Natural killer cell treated with Interleukin-12 subunit alpha and Interleukin-12 subunit beta and Interleukin-15 and Interleukin-18, amount 100 ng/mL, for 72 hours (primary cell): ENCODE measurements around the gene RNF213. TPM values are rescaled to one million over a fixed set of nuclear protein-coding genes. Genes with fewer than 3 reads are reported as not detected.
A peak's percentile ranks its signal among the peaks of the same experiment; 100 is the strongest.

Source experiments
- ATAC-seq, 2 donors: fragments of 150-1000 bp; cut with Tn5 transposase in 1 of 2; sonication (Bioruptor Pico), chemical (Tn5 transposase) in 1 of 2; 2 replicates each; pipeline ENCODE4 v1.10.0; 2021
- DNase-seq: peaks from one replicate; pipeline ENCODE4 v3.0.0; 2022; ENCODE audit warnings: low spot score
- H3K27ac Mint-ChIP-seq, 2 donors: 1 replicate in 1 of 2; 2 replicates in 1 of 2; pipeline ENCODE4 v1.8.0; 2022; ENCODE audit warnings: mixed read lengths in 2 of 2, mild to moderate bottlenecking in 1 of 2, moderate library complexity in 1 of 2
- H3K27me3 Mint-ChIP-seq, 2 donors: 1 replicate in 1 of 2; 2 replicates in 1 of 2; pipeline ENCODE4 v1.8.0; 2022; ENCODE audit warnings: mixed read lengths in 2 of 2
- H3K36me3 Mint-ChIP-seq: one replicate; pipeline ENCODE4 v1.8.0; 2022; ENCODE audit warnings: mixed read lengths
- H3K4me1 Mint-ChIP-seq, 2 donors: 1 replicate in 1 of 2; 2 replicates in 1 of 2; pipeline ENCODE4 v1.8.0; 2022; ENCODE audit warnings: low read depth in 2 of 2, mixed read lengths in 2 of 2, mild to moderate bottlenecking in 1 of 2
- H3K4me3 Mint-ChIP-seq: one replicate; pipeline ENCODE4 v1.8.0; 2022; ENCODE audit warnings: mixed read lengths
- H3K9me3 Mint-ChIP-seq: 2 replicates; pipeline ENCODE4 v1.8.0; 2022; ENCODE audit warnings: mixed read lengths
- total RNA-seq, 2 donors: library from RNA; stranded (reverse); gene quantifications; one replicate each; pipeline ENCODE4 v1.2.3, GENCODE V29; 2022

The RNF213 gene
- total RNA-seq, 2 donors from 2014 or later: 1,259 to 2,425 TPM

DNA sequence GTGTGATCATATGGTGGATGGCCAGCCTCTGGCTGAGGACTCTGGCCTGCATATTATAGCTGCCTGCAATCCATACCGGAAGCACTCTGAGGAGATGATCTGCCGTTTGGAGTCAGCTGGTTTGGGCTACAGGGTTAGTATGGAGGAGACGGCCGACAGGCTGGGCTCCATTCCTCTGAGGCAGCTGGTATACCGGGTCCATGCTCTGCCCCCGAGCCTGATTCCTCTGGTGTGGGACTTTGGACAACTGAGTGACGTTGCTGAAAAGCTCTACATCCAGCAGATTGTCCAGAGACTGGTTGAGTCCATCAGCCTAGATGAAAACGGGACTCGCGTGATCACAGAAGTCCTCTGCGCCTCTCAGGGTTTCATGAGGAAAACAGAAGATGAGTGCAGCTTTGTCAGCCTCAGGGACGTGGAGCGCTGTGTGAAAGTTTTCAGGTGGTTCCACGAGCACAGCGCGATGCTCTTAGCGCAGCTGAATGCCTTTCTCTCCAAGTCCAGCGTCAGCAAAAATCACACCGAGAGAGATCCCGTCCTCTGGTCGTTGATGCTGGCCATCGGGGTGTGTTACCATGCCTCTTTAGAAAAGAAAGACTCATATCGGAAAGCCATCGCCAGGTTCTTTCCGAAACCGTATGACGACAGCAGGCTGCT is 85.3 kb downstream of the RNF213 start:
- peaks cover 28 to 33% of the 10 kb centered on the region in 2 donors for H3K4me1 Mint-ChIP-seq
- no peaks in the 10 kb centered on the region for H3K9me3 Mint-ChIP-seq
- peaks cover 60% of the 10 kb centered on the region for H3K36me3 Mint-ChIP-seq
- DNase-seq: no peak
- H3K27ac Mint-ChIP-seq: no peak overlapping the region
- H3K4me3 Mint-ChIP-seq: no peak overlapping the region
- ATAC-seq: no peak
- H3K27me3 Mint-ChIP-seq: no peaks in the 10 kb centered on the region

DNA sequence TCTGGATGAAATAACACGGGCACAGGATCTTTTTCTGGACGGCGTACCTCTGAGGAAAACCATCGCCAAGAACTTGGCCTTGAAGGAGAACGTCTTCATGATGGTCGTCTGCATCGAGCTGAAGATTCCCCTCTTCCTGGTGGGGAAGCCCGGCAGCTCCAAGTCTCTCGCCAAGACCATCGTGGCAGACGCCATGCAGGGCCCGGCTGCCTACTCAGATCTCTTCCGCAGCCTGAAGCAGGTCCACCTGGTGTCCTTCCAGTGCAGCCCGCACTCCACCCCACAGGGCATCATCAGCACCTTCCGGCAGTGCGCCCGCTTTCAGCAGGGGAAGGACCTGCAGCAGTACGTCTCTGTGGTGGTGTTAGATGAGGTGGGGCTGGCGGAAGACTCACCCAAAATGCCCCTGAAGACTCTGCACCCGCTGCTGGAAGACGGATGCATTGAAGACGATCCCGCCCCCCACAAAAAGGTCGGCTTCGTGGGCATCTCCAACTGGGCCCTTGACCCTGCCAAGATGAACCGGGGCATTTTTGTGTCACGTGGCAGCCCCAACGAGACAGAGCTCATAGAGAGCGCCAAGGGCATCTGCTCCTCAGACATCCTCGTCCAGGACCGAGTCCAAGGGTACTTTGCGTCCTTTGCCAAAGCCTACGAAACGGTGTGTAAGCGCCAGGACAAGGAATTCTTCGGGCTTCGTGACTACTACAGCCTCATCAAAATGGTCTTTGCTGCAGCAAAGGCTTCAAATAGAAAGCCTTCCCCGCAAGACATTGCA is 86.0 kb downstream of the RNF213 start:
- Mint-ChIP-seq H3K36me3 (peaks cover 59% of the 10 kb centered on the region), H3K9me3 (no peaks in the 10 kb centered on the region), H3K4me3 (no peak overlapping the region), H3K27me3 (no peaks in the 10 kb centered on the region), H3K4me1 (peaks cover 24 to 33% of the 10 kb centered on the region in 2 donors), H3K27ac (no peak overlapping the region)
- ATAC-seq: no peak
- no peak for DNase-seq

DNA sequence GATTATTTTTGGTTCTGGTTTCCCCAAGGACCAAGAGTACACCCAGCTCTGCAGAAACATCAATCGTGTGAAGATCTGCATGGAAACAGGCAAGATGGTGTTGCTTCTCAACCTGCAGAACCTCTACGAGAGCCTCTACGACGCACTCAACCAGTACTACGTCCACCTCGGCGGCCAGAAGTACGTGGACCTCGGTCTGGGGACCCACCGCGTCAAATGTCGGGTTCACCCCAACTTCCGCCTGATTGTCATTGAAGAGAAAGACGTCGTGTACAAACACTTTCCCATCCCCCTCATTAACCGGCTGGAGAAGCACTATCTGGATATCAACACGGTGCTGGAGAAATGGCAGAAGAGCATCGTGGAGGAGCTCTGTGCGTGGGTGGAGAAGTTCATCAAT is 86.9 kb downstream of the RNF213 start:
- no peak for DNase-seq
- no peak for ATAC-seq
- Mint-ChIP-seq H3K4me3 (peak overlapping the region; percentile 18), H3K27me3 (no peaks in the 10 kb centered on the region), H3K36me3 (peaks cover 64% of the 10 kb centered on the region), H3K4me1 (peaks cover 24 to 37% of the 10 kb centered on the region in 2 donors), H3K9me3 (no peaks in the 10 kb centered on the region), H3K27ac (peak overlapping the region in 1 of 2 donors; percentile 53)

DNA sequence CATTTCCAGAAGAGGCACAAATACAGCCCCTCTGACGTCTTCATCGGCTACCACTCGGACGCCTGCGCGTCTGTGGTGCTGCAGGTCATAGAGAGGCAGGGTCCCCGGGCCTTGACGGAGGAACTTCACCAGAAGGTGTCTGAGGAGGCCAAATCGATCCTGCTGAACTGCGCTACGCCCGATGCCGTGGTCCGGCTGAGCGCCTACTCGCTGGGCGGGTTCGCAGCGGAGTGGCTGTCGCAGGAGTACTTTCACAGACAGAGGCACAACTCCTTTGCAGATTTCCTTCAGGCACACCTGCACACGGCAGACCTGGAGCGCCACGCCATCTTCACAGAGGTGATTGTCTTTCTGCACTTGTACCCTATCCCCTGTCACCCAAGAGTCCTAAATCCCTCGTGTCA is 87.3 kb downstream of the RNF213 start:
- H3K36me3 Mint-ChIP-seq: peaks cover 65% of the 10 kb centered on the region
- peak overlapping the region; percentile 18 for H3K4me3 Mint-ChIP-seq
- no peaks in the 10 kb centered on the region for H3K27me3 Mint-ChIP-seq
- DNase-seq (no peak), ATAC-seq (no peak)
- H3K4me1 Mint-ChIP-seq: peaks cover 24 to 39% of the 10 kb centered on the region in 2 donors
- H3K27ac Mint-ChIP-seq: peak overlapping the region; percentile 53 to 61
- no peaks in the 10 kb centered on the region for H3K9me3 Mint-ChIP-seq

DNA sequence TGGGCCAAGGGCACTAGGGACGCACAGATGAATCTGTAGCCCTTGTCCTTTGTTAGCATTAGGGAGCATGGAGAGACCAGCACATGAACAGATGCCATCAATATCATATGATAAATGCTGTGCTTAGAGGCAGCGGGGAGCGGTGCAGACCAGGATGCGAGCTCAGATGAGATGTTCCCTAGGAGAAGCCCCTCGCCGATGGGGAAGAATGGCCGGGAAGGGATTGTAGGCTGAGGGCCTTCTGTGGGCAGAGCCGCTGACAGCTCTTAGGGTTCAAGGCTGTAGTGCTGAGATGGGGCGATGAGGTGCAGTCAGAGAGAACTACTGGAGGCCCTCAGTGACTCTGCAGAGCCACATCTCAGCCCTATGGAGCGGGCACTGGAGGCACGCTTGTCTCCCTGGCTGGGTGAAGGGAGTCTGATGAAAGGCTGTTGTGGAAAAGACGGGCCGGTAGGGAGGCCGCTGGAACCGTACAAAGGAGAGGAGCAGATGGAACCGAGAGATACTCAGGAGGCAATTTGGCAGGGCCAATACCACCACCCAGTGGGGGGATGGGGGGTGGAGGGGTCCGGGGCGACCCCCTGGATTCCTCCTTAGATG is 88.0 kb downstream of the RNF213 start:
- Mint-ChIP-seq H3K4me3 (no peak overlapping the region), H3K36me3 (peaks cover 61% of the 10 kb centered on the region), H3K27me3 (no peaks in the 10 kb centered on the region), H3K4me1 (peaks cover 24 to 39% of the 10 kb centered on the region in 2 donors), H3K27ac (peak overlapping the region; percentile 61 to 86), H3K9me3 (no peaks in the 10 kb centered on the region)
- DNase-seq (no peak), ATAC-seq (peak; percentile 6 to 34)

DNA sequence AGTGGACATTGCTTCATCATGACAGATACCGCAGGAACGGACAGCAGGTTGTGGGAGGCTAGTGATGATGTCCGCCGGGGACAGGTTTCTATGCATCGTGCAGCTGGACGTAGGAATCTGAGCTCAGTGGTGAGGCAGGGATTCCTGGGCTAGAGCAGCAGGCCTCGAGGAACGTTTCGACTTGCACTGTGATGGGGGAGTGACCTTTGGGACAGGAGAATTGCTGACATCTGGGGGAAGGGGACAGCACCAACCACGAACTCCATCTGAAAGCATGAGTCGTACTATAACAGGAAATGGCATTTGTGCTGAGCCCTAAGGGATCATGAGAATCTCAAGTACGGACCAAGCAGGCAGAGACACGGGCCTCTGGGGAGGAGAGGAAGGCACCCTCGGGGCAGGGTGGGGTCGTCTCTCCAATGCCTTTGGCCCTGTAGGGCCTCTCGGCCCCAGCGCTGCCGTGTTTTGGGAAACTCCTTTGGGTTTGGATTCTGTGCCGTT is 88.5 kb downstream of the RNF213 start:
- DNase-seq (no peak), ATAC-seq (peak; percentile 11 to 51)
- Mint-ChIP-seq H3K9me3 (no peaks in the 10 kb centered on the region), H3K4me1 (peaks cover 24 to 39% of the 10 kb centered on the region in 2 donors), H3K36me3 (peaks cover 55% of the 10 kb centered on the region), H3K27me3 (no peaks in the 10 kb centered on the region), H3K27ac (peak overlapping the region; percentile 61 to 86), H3K4me3 (no peak overlapping the region)

DNA sequence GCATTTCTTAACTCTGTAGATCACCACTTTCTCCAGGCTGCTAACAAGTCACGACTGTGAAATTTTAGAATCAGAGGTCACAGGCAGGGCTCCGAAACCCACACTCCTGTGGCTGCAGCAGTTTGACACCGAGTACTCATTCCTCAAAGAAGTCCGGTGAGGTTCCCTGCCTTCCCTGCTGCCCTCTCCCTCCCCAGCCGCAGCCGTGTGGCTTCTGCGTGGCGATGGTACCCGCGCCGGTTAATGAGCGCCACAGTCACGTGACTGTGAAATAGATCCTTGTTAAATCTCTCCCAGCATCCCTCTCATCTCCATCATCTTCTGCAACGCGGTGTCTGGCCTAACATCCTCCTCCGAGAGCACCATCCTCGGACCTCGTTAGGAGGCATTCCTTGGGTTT is 89.1 kb downstream of the RNF213 start:
- Mint-ChIP-seq H3K9me3 (no peaks in the 10 kb centered on the region), H3K4me1 (peaks cover 24 to 36% of the 10 kb centered on the region in 2 donors), H3K4me3 (peak overlapping the region; percentile 36), H3K27me3 (no peaks in the 10 kb centered on the region), H3K27ac (peak overlapping the region; percentile 61 to 86), H3K36me3 (peaks cover 50% of the 10 kb centered on the region)
- no peak for ATAC-seq
- DNase-seq: no peak

DNA sequence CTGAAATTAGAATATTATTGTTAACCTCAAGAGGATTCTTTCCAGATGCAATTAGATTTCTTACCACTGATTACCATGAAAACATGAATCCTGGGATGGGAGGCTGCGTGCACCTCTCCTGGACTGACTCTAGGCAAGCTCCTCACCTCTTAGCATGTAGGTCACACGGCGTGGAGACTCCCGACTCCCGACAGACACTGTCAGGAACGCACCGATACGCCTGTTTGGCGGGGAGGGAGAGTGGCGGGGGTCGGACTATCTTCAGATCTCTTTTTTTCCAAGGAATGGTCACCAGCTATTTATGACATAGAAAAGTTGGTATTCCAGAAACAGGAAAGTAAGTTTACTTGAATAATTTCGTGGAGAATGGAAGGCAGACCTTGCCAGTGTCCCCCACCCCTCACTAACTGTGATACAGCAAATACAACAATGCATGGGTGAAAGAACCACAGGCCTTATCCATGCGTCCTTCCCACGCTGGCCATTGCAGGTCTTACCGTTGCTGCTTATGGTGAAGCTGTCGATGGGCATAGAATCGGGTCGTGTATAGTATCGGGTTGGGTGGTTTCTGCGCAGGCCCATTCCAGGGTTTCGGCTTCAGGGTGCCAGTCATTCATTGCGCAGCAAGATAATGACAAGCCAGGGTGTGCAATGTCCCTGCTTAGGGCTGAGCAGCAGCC is 91.7 kb downstream of the RNF213 start:
- ATAC-seq (no peak), DNase-seq (no peak)
- Mint-ChIP-seq H3K27me3 (no peaks in the 10 kb centered on the region), H3K4me1 (peaks cover 21 to 29% of the 10 kb centered on the region in 2 donors), H3K9me3 (no peaks in the 10 kb centered on the region), H3K4me3 (no peak overlapping the region), H3K36me3 (peaks cover 42% of the 10 kb centered on the region), H3K27ac (peak overlapping the region in 1 of 2 donors; percentile 81)

DNA sequence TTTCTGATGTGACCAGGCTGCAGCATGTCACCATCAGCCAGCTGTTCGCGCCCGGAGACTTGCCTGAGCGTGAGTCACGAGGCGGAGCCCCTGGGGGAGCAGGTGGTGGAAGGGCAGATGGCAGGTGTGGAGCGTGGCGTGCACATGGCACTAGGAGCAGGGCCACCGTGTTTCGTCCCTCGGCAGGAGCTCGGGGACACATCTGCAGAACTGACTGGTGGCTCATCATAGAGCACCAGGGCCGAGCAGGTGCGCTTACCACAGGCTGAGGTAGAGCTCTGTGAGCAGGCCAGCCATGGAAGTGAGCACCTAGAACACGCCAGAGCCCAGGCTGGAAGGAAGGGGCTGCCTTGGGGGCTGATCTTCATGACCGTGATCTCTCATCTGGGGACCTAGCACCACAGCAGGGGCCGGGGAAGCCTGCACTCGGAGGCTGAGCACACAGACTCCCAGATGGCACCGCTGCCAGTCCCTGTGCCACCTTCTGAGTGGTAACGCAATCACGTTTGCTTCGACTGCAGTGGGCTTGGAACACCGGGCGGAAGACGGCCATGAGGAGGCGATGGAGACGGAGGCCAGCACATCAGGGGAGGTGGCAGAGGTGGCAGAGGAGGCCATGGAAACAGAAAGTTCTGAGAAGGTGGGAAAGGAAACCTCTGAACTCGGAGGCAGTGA is 92.5 kb downstream of the RNF213 start:
- Mint-ChIP-seq H3K36me3 (peaks cover 42% of the 10 kb centered on the region), H3K27ac (peak overlapping the region in 1 of 2 donors; percentile 81), H3K27me3 (no peaks in the 10 kb centered on the region), H3K9me3 (no peaks in the 10 kb centered on the region), H3K4me3 (no peak overlapping the region), H3K4me1 (peaks cover 20 to 27% of the 10 kb centered on the region in 2 donors)
- no peak for DNase-seq
- no peak for ATAC-seq

DNA sequence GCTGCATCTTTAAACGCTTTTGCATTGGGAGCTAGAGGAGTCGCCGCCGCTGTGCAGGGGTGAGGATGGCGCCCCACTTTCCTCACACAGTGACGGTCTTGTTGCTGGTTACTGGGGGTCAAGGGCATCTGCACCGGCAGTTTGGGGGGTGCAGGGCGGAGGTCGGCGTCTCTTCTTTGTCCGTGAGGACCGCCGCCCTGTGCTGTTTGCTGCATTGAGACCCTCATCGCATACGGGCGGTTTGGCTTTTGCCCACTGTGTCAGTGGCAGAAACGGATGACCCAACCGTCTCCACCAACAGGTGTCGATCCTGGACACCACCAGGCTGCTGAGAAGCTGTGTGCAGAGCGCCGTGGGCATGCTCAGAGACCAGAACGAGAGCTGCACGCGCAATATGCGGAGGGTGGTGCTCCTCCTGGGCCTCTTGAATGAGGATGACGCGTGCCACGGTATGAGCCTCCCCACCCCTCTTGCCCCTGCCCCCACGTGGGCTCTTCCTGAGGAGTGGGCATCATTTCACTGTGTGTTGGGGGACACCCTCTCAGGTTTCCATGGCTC is 93.1 kb downstream of the RNF213 start:
- H3K36me3 Mint-ChIP-seq: peaks cover 40% of the 10 kb centered on the region
- no peak for ATAC-seq

DNA sequence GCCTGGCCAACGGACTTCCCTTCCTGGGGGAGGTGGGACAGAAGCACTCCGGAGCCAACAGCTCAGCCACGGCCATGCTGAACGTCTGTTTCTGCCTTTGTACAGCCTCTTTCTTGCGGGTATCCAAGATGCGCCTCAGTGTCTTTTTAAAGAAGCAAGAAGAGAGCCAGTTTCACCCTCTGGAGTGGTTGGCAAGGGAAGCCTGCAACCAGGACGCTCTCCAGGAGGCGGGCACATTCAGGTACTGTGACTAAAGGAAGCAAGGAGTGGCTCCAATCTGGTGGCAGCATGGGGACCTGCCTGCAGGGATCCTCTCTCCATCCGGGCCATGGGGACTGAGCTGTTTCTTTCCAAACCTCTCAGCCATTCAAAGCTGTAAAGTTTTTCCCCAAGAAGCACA is 93.7 kb downstream of the RNF213 start:
- no peak for ATAC-seq
- Mint-ChIP-seq H3K4me1 (peaks cover 11 to 21% of the 10 kb centered on the region in 2 donors), H3K36me3 (peaks cover 37% of the 10 kb centered on the region), H3K27me3 (no peaks in the 10 kb centered on the region), H3K27ac (no peak overlapping the region), H3K9me3 (no peaks in the 10 kb centered on the region), H3K4me3 (no peak overlapping the region)
- DNase-seq: no peak

More for the DNA sequence above, 93.1 kb downstream of the RNF213 start:
- Mint-ChIP-seq H3K27me3 (no peaks in the 10 kb centered on the region), H3K27ac (peak overlapping the region in 1 of 2 donors; percentile 81), H3K9me3 (no peaks in the 10 kb centered on the region), H3K4me1 (peaks cover 16 to 23% of the 10 kb centered on the region in 2 donors), H3K4me3 (no peak overlapping the region)
- DNase-seq: no peak

DNA sequence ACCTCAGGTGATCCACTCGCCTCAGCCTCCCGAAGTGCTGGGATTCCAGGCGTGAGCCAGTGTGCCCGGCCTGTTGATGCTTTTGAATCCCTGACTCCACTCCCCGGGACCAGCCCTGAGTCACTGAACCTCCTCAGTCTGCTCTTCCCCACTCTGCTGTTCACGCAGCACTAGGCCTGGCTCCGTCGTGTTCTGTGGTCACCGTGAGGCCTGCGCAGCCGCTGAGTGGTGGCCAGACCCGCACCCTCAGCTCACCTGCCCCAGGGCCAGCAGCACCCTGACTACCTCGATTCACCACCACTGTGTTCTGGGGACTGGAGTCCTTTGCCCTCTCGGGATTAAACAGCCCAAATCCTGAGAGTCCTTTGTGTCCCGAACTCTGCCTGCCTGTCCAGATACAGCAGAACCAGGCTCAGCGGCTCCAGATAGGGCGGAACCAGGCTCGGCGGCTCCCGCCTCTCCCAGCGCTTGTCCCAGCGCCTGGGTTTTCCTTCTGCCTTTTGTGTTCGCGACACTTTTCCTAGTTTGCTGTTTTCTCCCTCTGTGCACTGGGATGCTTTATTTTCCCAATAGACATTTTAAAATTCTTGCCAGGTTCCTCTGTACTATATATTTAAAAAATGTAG is 95.7 kb downstream of the RNF213 start:
- H3K4me1 Mint-ChIP-seq: peaks cover 4 to 20% of the 10 kb centered on the region in 2 donors
- H3K27me3 Mint-ChIP-seq: no peaks in the 10 kb centered on the region
- H3K36me3 Mint-ChIP-seq: peaks cover 36% of the 10 kb centered on the region
- peak; percentile 24 to 40 for ATAC-seq
- no peaks in the 10 kb centered on the region for H3K9me3 Mint-ChIP-seq
- H3K27ac Mint-ChIP-seq: no peak overlapping the region
- no peak for DNase-seq
- no peak overlapping the region for H3K4me3 Mint-ChIP-seq
